Stimulated activated CD4-positive, alpha-beta T cell treated with anti-CD3 and anti-CD28 coated beads, Interleukin-4, amount 100 ng/mL, for 1 hour (primary cell): ENCODE data around the gene MRPL36.

Experiments used
- DNase-seq: peaks from one replicate; pipeline ENCODE4 v3.0.0-alpha.2; 2020

MRPL36 gene

GRCh38 chr5:1779782-1780613, 19.6 kb downstream of the MRPL36 start:
- no peak for DNase-seq

- DNase-seq, result no peak
Measured at GRCh38 chr5:1779021-1779680, 20.5 kb downstream of the MRPL36 start.

- DNase-seq, result no peak
Measured at GRCh38 chr5:1778138-1779020, 21.3 kb downstream of the MRPL36 start.

- no peak for DNase-seq
Measured at GRCh38 chr5:1777281-1778137, 22.1 kb downstream of the MRPL36 start.

GRCh38 chr5:1776831-1777230, 22.8 kb downstream of the MRPL36 start:
- no peak for DNase-seq

GRCh38 chr5:1772634-1773033, 27.0 kb downstream of the MRPL36 start:
- DNase-seq, result no peak

GRCh38 chr5:1771149-1772065, 28.2 kb downstream of the MRPL36 start:
- no peak for DNase-seq

- DNase-seq, result no peak
Measured at GRCh38 chr5:1770443-1770802, 29.2 kb downstream of the MRPL36 start.

- DNase-seq, result no peak
Measured at GRCh38 chr5:1769752-1770442, 29.7 kb downstream of the MRPL36 start.

- DNase-seq, result no peak
Measured at GRCh38 chr5:1769017-1769640, 30.5 kb downstream of the MRPL36 start.

GRCh38 chr5:1768283-1769000, 31.2 kb downstream of the MRPL36 start:
- DNase-seq, result no peak

GRCh38 chr5:1767524-1768282, 31.9 kb downstream of the MRPL36 start:
- no peak for DNase-seq

GRCh38 chr5:1765880-1766235, 33.8 kb downstream of the MRPL36 start:
- DNase-seq, result no peak

- no peak for DNase-seq
Measured at GRCh38 chr5:1765141-1765879, 34.3 kb downstream of the MRPL36 start.

- DNase-seq, result no peak
Measured at GRCh38 chr5:1764606-1764960, 35.1 kb downstream of the MRPL36 start.

- no peak for DNase-seq
Measured at GRCh38 chr5:1763960-1764605, 35.6 kb downstream of the MRPL36 start.

GRCh38 chr5:1763548-1763911, 36.1 kb downstream of the MRPL36 start:
- peak; percentile 30 for DNase-seq
